Breast epithelium (tissue), 4 donors: ENCODE data around the gene CHD6. TPM values are rescaled to one million over a fixed set of nuclear protein-coding genes. Genes with fewer than 3 reads are reported as not detected.

Experiments used
- DNase-seq, 2 donors: peaks; one replicate each; pipeline ENCODE4 v3.0.0-alpha.2; 2019; ENCODE audit warnings: low spot score in 2 of 2
- H3K27ac ChIP-seq, 2 donors: fragments of 200-600 bp; sonication (generic) in 1 of 2; one replicate each; pipeline ENCODE4 v1.5.1; 2016 to 2019; ENCODE audit warnings: mild to moderate bottlenecking in 1 of 2
- H3K27me3 ChIP-seq, 2 donors: fragments of 200-600 bp; sonication (generic) in 1 of 2; one replicate each; pipeline versions ENCODE4 v1.5.1 to v1.6.0; 2017 to 2019; ENCODE audit warnings: control low read depth in 1 of 2, mild to moderate bottlenecking in 1 of 2
- H3K36me3 ChIP-seq: fragments of 200-600 bp; one replicate; pipeline ENCODE4 v1.5.1; 2019
- H3K4me1 ChIP-seq, 2 donors: fragments of 200-600 bp; sonication (generic); one replicate each; pipeline ENCODE4 v1.5.1; 2016 to 2019; ENCODE audit warnings: control low read depth in 1 of 2
- H3K4me3 ChIP-seq, 3 donors: fragments of 200-600 bp; sonication (generic); 1 replicate in 2 of 3; 2 replicates in 1 of 3; pipeline ENCODE4 v1.5.1; 2016 to 2019; ENCODE audit warnings: mild to moderate bottlenecking in 3 of 3, moderate library complexity in 2 of 3
- H3K9me3 ChIP-seq, 2 donors: fragments of 200-600 bp; sonication (generic) in 1 of 2; one replicate each; pipeline ENCODE4 v1.5.1; 2016 to 2019; ENCODE audit warnings: control low read depth in 1 of 2
- CTCF ChIP-seq, 3 donors: fragments of 450-650 bp; IDR thresholded peaks; one replicate each; pipeline ENCODE4 v1.5.1; 2016 to 2017; ENCODE audit warnings: antibody characterized with exemption in 3 of 3, mild to moderate bottlenecking in 3 of 3, moderate library complexity in 3 of 3
- POLR2A ChIP-seq: fragments of 450-650 bp; IDR thresholded peaks from one replicate; pipeline ENCODE4 v1.6.1; 2016; ENCODE audit warnings: antibody characterized with exemption, mild to moderate bottlenecking, moderate library complexity
- POLR2AphosphoS5 ChIP-seq, 3 donors: sonication (generic); formaldehyde crosslinking; IDR thresholded peaks; one replicate each; pipeline ENCODE4 v1.6.1; 2017; ENCODE audit warnings: antibody characterized with exemption in 3 of 3
- intact Hi-C: fragments of 100-400 bp; cut with DNase I; formaldehyde crosslinking; loops from one replicate; pipeline ENCODE4 v1.15.1; 2023; ENCODE audit warnings: low total_unique reads
- total RNA-seq, 3 donors: library from RNA; depleted of rRNA; stranded (reverse); fragments of >200 nt; gene quantifications; one replicate each; pipeline ENCODE4 v1.1.0, GENCODE V29; 2016

The CHD6 gene
- total RNA-seq, 3 donors from 2014 or later = 31.4 to 85.8 (median 81.0) TPM

GRCh38 chr20:41630846-41631245 is 12.7 kb upstream of the CHD6 start:
- intact Hi-C loops = no loop called here
- TF ChIP-seq POLR2AphosphoS5 (IDR thresholded peaks at IDR 0.05) = no peak
- TF ChIP-seq CTCF (IDR thresholded peaks at IDR 0.05) = no peak
- no peak for TF ChIP-seq POLR2A

GRCh38 chr20:41627611-41628244 is 9.6 kb upstream of the CHD6 start:
- Histone ChIP-seq H3K4me3 (no peak overlapping the region), H3K4me1 (no peaks in the 10 kb centered on the region), H3K36me3 (no peaks in the 10 kb centered on the region), H3K9me3 (no peaks in the 10 kb centered on the region), H3K27ac (no peak overlapping the region), H3K27me3 (no peaks in the 10 kb centered on the region)
- intact Hi-C loops = no loop called here
- TF ChIP-seq POLR2AphosphoS5 (IDR thresholded peaks at IDR 0.05) (no peak), CTCF (IDR thresholded peaks at IDR 0.05) (no peak), POLR2A (no peak)
- no peak for DNase-seq

More at GRCh38 chr20:41630846-41631245, 12.7 kb upstream of the CHD6 start:
- Histone ChIP-seq H3K4me3 (no peak overlapping the region), H3K4me1 (no peaks in the 10 kb centered on the region), H3K36me3 (no peaks in the 10 kb centered on the region), H3K9me3 (no peaks in the 10 kb centered on the region), H3K27ac (no peak overlapping the region), H3K27me3 (no peaks in the 10 kb centered on the region)
- no peak for DNase-seq

GRCh38 chr20:41627001-41627495 is 8.9 kb upstream of the CHD6 start:
- no peaks in the 10 kb centered on the region for H3K36me3 ChIP-seq
- no peaks in the 10 kb centered on the region for H3K9me3 ChIP-seq
- DNase-seq = no peak
- TF ChIP-seq POLR2AphosphoS5 (IDR thresholded peaks at IDR 0.05) = no peak
- TF ChIP-seq CTCF (IDR thresholded peaks at IDR 0.05) = no peak
- TF ChIP-seq POLR2A = no peak
- no peak overlapping the region for H3K4me3 ChIP-seq
- intact Hi-C loops = no loop called here
- H3K4me1 ChIP-seq = no peaks in the 10 kb centered on the region
- no peak overlapping the region for H3K27ac ChIP-seq
- H3K27me3 ChIP-seq = no peaks in the 10 kb centered on the region

GRCh38 chr20:41623625-41624375 is 5.6 kb upstream of the CHD6 start:
- intact Hi-C loops = no loop called here
- no peak for DNase-seq

More at GRCh38 chr20:41623625-41624375, 5.6 kb upstream of the CHD6 start:
- H3K27ac ChIP-seq = no peak overlapping the region
- no peaks in the 10 kb centered on the region for H3K27me3 ChIP-seq
- TF ChIP-seq CTCF (IDR thresholded peaks at IDR 0.05) = no peak
- no peak for TF ChIP-seq POLR2AphosphoS5 (IDR thresholded peaks at IDR 0.05)
- no peak for TF ChIP-seq POLR2A
- no peaks in the 10 kb centered on the region for H3K36me3 ChIP-seq
- no peak overlapping the region for H3K4me3 ChIP-seq
- H3K4me1 ChIP-seq = peaks cover 0 to 7% of the 10 kb centered on the region in 2 donors
- H3K9me3 ChIP-seq = no peaks in the 10 kb centered on the region
